NCI-H345 (cell line): ENCODE measurements around the gene DHODH.
"Not testable (repeated sequence)": the region's sequence is repeated elsewhere in the genome, so short reads cannot be mapped to it uniquely, and the experiment has no call there.

ENCODE experiments used
- DNase-seq: peaks from one replicate; lab custom pipeline; 2025; lab: John Stamatoyannopoulos, UW

DHODH gene

GRCh38 chr16:72008424-72009216, at the start of gene DHODH:
DHODH (plus strand) TSS chr16:72008744; CDS start chr16:72008765, 21 bp downstream.
- peak; percentile 94 for DNase-seq

DNA sequence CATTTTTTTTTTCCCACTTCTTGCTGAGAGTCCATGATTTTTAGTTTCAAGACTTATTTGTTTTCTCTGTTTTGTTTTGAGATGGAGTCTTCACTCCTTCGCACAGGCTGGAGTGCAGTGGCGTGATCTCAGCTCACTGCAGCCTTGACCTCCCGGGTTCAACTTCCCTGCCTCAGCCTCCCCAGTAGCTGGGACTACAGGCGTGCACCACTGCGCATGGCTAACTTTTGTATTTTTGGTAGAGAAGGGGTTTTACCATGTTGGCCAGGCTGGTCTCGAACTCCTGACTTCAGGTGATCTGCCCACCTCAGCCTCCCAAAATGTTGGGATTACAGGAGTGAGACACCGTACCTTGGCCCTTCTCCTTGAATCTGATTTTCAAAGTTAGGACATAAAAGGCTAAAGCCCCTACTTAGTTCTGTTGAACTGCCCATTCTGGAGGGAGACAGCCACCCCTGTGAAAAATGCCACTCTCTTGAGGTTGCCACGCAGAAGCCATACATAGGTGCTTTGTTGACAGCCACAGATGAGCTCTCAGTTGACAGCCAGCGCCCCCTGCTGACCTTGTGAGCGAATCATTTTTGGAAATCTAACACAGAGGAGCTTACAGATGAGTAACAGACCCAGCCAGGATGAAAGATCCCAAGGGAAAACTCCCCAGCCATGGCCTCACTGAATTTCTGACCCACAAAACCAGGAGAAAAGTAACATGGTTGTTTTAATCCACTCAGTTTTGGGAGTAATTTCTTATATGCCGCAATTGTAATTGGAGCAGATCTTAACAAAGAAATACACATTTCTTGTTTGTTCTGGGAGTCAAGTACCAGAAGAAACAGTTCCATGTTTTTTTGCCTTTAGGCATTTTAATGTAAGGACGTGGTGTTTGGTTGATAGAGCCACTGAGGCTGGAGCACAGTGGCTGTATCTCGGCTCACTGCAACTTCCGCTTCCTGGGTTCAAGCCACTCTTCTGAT, 47.2 kb upstream of the DHODH start:
- peak; percentile 70 for DNase-seq

GRCh38 chr16:71963125-71963875, 45.2 kb upstream of the DHODH start:
- DNase-seq = no peak

- DNase-seq = no peak
Measured at GRCh38 chr16:71965223-71965622, 43.3 kb upstream of the DHODH start.

GRCh38 chr16:71966932-71967331, 41.6 kb upstream of the DHODH start:
- no peak for DNase-seq

- DNase-seq = no peak
Measured at GRCh38 chr16:71969353-71969752, 39.2 kb upstream of the DHODH start.

GRCh38 chr16:71971571-71971970, 37.0 kb upstream of the DHODH start:
- no peak for DNase-seq

- no peak for DNase-seq
Measured at GRCh38 chr16:71972356-71972755, 36.2 kb upstream of the DHODH start.

GRCh38 chr16:71973001-71973400, 35.5 kb upstream of the DHODH start:
- no peak for DNase-seq

DNA sequence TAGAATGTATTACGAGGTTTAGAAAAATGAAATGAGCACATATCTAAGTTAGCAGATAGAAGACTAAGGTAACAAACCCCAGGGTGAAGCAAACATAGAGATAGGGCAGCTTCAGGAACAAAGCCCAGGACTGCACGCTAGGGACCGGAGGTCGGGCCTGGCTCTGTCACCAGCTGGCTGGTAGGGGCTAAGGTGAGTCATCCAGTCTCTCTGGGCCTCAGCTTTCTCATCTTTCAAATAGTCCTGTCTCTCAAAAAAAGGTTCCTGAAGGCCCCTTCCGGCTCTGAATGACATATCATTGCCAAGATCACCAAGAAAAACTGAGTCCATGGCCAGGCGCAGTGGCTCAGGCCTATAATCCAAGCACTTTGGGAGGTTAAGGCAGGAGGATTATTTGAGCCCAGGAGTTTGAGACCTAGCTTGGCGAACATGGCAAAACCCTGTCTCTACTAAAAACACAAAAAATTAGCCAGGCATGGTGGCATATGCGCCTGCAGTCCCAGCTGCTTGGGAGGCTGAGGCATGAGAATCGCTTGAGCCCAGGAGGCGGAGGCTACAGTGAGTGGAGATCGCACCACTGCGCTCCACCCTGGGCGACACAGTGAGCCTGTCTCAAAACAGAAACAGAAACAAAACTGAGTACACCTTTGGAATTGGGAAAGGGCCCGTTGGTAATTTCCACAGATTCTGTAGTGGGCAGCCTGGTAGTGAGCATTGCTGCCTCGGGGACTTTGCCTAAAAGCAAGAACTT, 34.3 kb upstream of the DHODH start:
- DNase-seq = no peak

DNA sequence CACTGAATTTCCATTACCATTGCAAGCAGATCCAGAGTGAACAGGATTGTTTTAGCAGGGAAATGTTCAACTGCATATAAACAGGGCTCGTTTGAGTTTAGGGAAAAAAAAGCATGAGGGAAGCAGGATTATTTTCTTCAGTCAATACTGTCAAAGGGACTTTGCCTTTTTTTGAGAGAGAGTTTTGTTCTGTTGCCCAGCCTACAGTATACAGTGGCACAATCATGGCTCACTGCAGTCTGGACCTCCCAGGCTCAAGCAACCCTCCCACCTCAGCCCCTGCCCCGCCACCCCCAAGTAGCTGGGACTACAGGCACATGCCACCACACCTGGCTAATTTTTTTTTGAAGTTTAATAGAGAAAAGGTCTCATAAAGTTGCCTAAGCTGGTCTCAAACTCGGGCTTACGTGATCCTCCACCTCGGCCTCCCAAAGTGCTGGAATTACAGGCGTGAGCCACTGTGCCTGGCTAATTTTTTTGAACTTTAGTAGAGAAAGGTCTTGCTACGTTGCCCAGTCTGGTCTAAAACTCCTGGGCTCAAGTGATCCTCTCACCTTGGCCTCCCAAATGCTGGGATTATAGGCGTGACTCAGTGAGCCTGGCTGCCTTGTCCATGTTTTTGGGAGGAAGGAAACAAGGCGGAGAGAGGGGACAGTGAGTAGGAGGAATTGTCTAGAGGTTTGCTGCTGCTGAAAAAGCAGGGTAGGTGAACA, 23.1 kb upstream of the DHODH start:
- no peak for DNase-seq

DNA sequence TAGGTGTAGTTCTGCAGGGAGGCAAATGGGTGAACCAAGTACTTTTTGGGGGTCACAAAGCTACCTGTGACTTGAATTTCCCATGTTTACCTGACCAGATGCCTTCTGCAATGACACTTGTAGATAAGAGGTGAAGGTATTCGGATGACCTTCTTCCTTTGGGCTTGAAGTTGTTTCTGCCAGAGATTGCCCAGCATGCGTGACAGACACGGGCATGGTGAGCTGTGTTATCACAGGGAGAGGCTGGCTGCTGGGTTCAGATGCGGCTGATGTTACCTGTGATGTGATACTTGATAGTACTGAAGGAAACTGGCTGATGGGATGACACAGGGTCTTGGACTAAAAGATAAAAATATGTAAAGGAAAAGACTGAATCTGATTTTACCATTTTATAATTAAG, 22.4 kb upstream of the DHODH start:
- no peak for DNase-seq

DNA sequence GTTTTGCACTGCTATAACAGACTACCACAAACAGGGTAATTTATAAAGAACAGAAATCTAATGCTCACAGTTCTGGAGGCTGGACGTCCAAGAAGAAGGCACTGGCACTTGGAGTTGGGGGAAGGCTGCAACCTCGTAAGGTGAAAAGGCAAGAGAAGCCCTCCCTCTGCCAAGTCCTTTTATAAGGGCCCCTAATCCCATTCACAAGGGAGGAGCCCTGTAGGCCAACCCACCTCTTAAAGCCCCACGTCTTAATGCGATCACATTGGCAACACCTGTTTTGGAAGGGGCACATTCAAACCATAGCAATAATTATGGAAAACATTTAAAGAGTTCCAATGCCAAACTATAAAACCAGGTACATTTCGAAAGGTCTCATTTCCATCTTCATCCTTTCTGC, 13.5 kb upstream of the DHODH start:
- no peak for DNase-seq

DNA sequence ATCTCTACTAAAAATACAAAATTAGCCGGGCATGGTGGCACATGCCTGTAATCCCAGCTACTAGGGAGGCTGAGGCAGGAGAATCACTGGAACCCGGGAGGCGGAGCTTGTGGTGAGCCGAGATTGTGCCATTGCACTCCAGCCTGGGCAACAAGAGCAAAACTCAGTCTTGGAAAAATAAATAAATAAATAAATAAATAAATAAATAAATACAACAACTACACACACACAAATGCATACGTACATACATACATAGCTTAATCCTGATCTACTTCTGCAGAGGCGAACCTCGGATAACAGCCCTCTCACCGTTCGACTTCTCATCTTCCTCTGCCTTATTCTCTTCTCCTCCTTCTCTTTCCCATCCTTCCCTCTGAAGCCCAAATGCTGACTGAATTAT, 11.0 kb upstream of the DHODH start:
- DNase-seq = not testable (repeated sequence)

DNA sequence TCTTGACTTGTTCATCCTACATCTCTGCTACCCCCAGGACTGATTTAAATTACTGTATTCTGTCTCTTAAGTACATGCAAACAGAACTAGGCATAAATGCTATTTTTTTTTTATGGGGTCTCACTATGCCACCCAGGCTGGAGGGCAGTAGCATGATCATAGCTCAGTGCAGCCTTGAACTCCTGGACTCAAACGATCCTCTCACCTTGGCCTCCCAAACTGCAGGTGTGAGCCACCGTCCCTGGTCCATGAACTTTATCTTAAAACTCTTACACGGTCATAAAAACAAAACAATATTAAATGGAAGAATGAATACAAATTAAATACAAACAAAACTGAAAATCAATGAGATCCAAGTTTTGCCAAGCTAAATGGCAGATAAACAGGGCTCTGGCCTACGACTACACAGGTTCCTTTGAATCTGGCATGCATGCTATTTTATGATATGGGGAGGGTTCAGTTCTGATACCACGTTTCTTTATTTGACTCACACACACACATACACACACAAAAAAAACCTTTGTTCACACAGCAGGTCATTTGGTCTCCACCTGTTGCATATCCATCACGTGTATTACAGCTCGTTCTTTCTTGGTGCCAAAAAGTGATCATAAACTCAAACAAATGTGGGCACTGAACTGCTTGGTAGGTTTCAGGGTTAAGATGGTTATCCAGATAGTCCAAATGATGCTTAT, 7.2 kb upstream of the DHODH start:
- no peak for DNase-seq

DNA sequence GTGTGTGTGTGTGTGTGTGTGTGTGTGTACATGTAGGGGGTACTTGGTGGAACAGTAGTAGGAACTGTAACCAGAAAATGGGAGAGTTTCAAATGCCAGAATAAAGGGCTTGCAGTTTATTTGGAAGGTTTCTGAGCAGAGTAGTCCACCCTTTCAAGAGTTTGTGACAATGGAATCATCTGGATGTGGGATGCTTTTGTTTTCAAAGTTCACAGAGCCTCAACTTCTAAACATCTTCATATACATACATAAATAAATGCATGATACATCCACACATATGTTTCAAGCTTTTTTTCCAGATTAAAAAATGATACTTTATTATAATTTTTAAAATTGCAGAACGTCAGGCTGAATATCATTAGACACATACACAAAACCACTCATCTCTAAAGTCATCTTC, 5.9 kb upstream of the DHODH start:
- DNase-seq = no peak

DNA sequence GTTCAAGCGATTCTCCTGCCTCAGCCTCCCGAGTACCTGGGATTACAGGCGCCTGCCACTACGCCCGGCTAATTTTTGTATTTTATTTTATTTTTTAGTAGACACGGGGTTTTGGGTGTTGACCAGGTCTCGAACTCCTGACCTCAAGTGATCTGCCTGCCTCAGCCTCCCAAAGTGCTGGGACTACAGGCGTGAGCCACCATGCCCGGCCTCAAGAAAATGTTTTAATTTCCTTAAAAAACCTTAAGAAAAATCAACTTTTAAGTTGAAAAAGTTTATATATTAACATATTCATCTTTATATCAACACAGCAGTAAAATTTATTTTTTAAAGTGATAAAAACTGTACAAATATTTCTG, 500 bp upstream of the DHODH start:
- DNase-seq = not testable (repeated sequence)

DNA sequence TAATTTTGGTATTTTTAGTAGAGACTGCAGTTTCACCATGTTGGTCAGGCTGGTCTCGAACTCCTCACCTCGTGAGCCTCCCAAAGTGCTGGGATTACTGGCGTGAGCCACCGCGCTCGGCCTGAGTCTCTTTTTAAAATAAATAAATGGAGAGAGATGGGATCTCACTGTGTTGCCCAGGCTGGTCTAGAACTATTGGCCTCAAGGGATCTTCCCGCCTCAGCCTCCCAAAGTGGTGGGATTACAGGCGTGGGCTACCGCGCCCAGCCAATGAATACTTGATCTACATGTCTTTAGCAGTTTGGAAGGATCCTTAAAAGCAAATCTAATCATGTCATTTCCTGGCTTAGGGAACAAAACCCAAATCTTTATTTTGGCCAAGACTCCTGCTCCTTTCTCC, 1.2 kb downstream of the DHODH start:
- no peak for DNase-seq

DNA sequence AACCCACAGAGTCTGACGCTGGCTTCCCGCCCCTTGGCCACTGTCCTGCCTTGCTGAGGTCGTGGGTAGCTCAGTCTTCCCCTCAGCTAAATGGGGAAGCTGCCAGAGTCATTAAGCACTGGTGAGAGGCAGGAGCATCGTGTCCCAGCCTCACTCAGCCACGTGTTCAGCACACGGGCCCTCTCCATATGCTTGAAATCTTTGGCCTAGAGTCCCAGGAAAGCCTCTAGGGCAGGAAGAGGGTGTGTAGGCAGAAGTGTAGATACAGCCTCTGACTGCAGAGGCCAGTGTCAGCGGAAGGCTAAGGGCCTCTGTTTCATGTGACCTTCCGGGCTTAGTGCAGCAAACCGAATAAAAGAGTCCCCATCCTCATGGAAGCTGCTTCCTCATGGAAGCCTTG, 4.1 kb downstream of the DHODH start:
- no peak for DNase-seq

DNA sequence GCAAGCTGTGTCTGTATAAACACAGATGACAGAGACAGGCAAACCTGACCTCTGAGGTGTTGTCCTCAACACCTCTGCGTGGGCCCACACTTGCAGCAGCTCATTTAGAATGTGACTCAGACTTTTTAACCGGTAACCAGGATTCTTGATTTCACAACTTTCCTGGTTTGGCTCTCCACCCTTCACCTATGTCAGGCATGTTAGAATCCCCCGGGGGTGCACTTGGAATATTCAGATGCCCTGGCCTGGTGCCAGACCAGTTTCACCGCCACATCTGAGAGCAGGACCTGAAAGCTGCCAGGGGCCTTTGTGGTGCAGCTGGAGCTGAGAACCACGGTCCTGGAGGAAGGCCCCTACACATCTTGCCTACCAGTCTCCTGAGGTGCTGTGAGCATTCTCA, 4.8 kb downstream of the DHODH start:
- DNase-seq = peak; percentile 27
